GM12872 (cell line): ENCODE results near the gene MOGAT3.

Source experiments
- TF ChIP-seq, protein P1 (sequence below): IDR thresholded peaks from 3 replicates; pipeline ENCODE4 v1.5.1; 2011; ENCODE audit warnings: low read depth, mild to moderate bottlenecking, low read length, moderate library complexity; ENCODE audit not compliant: insufficient read depth

MOGAT3 gene

DNA sequence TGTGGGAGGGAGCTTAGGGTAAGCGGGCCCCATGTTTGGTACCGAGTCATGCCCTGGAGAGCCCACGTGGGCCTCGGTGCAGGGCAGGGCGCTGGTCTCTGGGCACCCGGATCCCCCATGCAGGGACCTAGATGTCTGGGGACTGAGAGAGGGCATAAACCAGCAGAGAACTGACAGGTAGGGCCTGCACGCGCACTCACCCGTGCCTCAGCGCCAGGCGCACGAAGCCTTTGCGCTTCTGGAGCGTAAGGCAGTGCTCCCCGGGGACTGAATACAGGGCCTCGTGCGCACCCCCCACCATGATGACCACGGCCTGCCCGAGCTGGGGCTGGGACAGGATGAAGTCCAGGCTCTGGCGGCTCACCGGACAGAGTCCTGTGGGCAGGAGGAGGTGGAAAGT is 2.8 kb downstream of the MOGAT3 start:
- TF ChIP-seq, protein P1, sequence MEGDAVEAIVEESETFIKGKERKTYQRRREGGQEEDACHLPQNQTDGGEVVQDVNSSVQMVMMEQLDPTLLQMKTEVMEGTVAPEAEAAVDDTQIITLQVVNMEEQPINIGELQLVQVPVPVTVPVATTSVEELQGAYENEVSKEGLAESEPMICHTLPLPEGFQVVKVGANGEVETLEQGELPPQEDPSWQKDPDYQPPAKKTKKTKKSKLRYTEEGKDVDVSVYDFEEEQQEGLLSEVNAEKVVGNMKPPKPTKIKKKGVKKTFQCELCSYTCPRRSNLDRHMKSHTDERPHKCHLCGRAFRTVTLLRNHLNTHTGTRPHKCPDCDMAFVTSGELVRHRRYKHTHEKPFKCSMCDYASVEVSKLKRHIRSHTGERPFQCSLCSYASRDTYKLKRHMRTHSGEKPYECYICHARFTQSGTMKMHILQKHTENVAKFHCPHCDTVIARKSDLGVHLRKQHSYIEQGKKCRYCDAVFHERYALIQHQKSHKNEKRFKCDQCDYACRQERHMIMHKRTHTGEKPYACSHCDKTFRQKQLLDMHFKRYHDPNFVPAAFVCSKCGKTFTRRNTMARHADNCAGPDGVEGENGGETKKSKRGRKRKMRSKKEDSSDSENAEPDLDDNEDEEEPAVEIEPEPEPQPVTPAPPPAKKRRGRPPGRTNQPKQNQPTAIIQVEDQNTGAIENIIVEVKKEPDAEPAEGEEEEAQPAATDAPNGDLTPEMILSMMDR = no peak

- TF ChIP-seq, protein P1 = no peak
These were observed 5.0 kb downstream of the MOGAT3 start for GRCh38 chr7:101195884-101196283.

- TF ChIP-seq, protein P1 = no peak
These were observed 11.7 kb downstream of the MOGAT3 start for GRCh38 chr7:101189109-101189508.

GRCh38 chr7:101186844-101187428 is 13.9 kb downstream of the MOGAT3 start:
- TF ChIP-seq, protein P1 = no peak

GRCh38 chr7:101186194-101186593 is 14.6 kb downstream of the MOGAT3 start:
- TF ChIP-seq, protein P1 = no peak

DNA sequence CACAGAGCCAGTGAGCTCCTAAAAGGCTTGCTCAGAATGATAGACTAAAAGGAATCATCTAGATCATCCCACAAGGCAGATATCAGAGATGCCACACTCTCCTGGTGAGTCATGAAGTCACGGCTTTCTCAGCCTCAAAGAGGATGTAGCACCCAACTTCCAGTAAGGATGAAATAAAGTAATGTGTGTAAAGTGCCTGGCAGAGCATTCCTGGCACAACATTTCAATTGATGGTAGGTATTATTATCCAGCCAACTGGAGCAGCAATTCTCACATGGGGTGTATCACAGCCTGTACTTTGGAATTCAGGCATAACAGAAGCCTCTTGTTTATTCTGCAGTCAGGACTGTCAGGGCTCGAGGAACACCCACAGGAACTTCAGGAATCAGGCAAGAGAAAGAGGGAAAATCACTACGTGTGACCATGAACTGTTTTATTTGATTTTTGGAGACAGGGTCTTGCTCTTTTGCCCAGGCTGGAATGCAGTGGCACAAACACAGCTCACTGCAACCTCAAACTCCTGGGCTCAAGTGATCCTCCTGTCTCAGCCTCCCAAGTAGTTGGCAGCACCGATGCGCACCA is 15.5 kb downstream of the MOGAT3 start:
- TF ChIP-seq, protein P1 = no peak

DNA sequence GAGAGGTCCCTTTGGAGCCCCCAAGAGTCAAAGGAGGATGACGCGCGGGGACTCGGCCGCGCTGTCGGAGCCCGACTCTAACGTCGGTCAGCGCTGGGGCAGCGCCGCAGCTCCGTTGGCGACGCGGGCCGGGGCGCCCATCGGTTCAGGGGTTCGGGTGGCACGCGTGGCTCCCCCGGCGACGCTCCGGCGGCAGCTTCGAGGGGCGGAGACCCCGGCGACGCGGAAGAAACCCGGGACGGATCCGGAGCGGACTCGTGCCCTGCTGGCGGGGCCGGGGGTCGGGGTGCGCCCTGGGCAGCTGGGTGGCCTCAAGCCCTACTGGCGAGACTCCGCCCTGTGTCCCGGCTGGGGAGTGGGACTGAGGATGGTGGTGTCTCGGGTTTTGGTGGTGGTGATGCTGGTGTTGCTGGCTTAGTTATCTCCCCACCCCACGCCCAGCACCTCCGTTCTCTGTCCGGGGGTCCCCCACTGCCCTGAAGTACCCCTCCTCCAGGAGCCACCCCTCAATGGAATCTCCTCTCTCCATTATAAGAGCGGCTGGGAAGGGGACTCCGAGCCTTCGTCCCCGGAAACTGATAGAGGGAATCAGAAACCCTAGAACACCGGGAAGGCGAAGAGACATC is 20.6 kb downstream of the MOGAT3 start, which contains the start of gene NAT16:
NAT16 (minus strand) TSS at position 164 of the 626 bp plus-strand sequence. CDS start 5,486 bp downstream, outside the sequence.
- TF ChIP-seq, protein P1 = no peak
